HepG2 (cell line): ENCODE data around the gene NRL. TPM values are rescaled to one million over a fixed set of nuclear protein-coding genes. Genes with fewer than 3 reads are reported as not detected.

Source experiments
- FOXC1 ChIP-seq: sonication (generic); formaldehyde crosslinking; IDR thresholded peaks from 2 replicates; pipeline ENCODE4 v1.8.0; 2022; ENCODE audit warnings: mild to moderate bottlenecking, missing genetic modification reagents, borderline replicate concordance
- GATAD1 ChIP-seq: IDR thresholded peaks from 2 replicates; pipeline ENCODE4 v1.6.1; 2016; ENCODE audit warnings: missing genetic modification reagents, missing compliant biosample characterization
- NFE2L2 ChIP-seq: fragments of 150-350 bp; IDR thresholded peaks from 2 replicates; pipeline ENCODE4 v1.6.1; 2014; ENCODE audit warnings: low read length
- ONECUT2 ChIP-seq: sonication (generic); formaldehyde crosslinking; IDR thresholded peaks from 2 replicates; pipeline ENCODE4 v1.4.0; 2020; ENCODE audit warnings: missing genetic modification reagents
- PCBP1 ChIP-seq: fragments of 200-400 bp; formaldehyde crosslinking; IDR thresholded peaks from 2 replicates; pipeline ENCODE4 v1.6.1; 2017; ENCODE audit warnings: mild to moderate bottlenecking, low read depth, low read length, borderline replicate concordance
- PHF8 ChIP-seq: sonication (generic); formaldehyde crosslinking; IDR thresholded peaks from 2 replicates; pipeline ENCODE4 v1.5.0; 2020; ENCODE audit warnings: missing genetic modification reagents
- RARA ChIP-seq: IDR thresholded peaks from 2 replicates; pipeline ENCODE4 v1.6.1; 2016; ENCODE audit warnings: missing genetic modification reagents, missing compliant biosample characterization
- SETDB1 ChIP-seq: sonication (generic); formaldehyde crosslinking; IDR thresholded peaks from 2 replicates; pipeline ENCODE4 v1.5.1; 2020; ENCODE audit warnings: missing genetic modification reagents, mild to moderate bottlenecking, borderline replicate concordance
- TCF12 ChIP-seq, 2 experiments: fragments of 450-650 bp in 1 of 2; sonication (generic) in 1 of 2; formaldehyde crosslinking in 1 of 2; IDR thresholded peaks; 2 replicates each; pipeline versions ENCODE4 v1.6.1 to v1.8.0; 2017 to 2022; ENCODE audit warnings: antibody characterized with exemption in 1 of 2, mild to moderate bottlenecking in 1 of 2, missing genetic modification reagents in 1 of 2, moderate library complexity in 1 of 2
- U2AF2 ChIP-seq: fragments of 200-400 bp; formaldehyde crosslinking; IDR thresholded peaks from 2 replicates; pipeline ENCODE4 v1.6.1; 2017; ENCODE audit warnings: low read depth, mild to moderate bottlenecking, low read length
- ZMYM2 ChIP-seq: sonication (generic); formaldehyde crosslinking; IDR thresholded peaks from 2 replicates; pipeline ENCODE4 v1.8.0; 2022; ENCODE audit warnings: mild to moderate bottlenecking, missing genetic modification reagents
- ZNF10 ChIP-seq: sonication (generic); formaldehyde crosslinking; IDR thresholded peaks from 2 replicates; pipeline ENCODE4 v1.4.0; 2020; ENCODE audit warnings: mild to moderate bottlenecking, low read depth, missing genetic modification reagents, borderline replicate concordance
- ZNF180 ChIP-seq: sonication (generic); formaldehyde crosslinking; IDR thresholded peaks from 2 replicates; pipeline ENCODE4 v1.4.0; 2020; ENCODE audit warnings: low read depth, missing genetic modification reagents, borderline replicate concordance
- ZNF234 ChIP-seq: sonication (generic); formaldehyde crosslinking; conservative IDR thresholded peaks from 2 replicates; pipeline ENCODE4 v1.5.1; 2020; ENCODE audit warnings: mild to moderate bottlenecking, missing genetic modification reagents
- ZNF34 ChIP-seq: sonication (generic); formaldehyde crosslinking; IDR thresholded peaks from 2 replicates; pipeline ENCODE4 v1.4.0; 2020; ENCODE audit warnings: mild to moderate bottlenecking, missing genetic modification reagents, borderline replicate concordance
- ZNF382 ChIP-seq: sonication (generic); formaldehyde crosslinking; IDR thresholded peaks from 2 replicates; pipeline ENCODE4 v1.5.0; 2020; ENCODE audit warnings: missing genetic modification reagents, mild to moderate bottlenecking, borderline replicate concordance
- ZNF446 ChIP-seq: sonication (generic); formaldehyde crosslinking; IDR thresholded peaks from 2 replicates; pipeline ENCODE4 v1.5.0; 2020; ENCODE audit warnings: mild to moderate bottlenecking, missing genetic modification reagents
- ZNF484 ChIP-seq: sonication (generic); formaldehyde crosslinking; IDR thresholded peaks from 2 replicates; pipeline ENCODE4 v1.5.1; 2020; ENCODE audit warnings: mild to moderate bottlenecking, low read depth, missing genetic modification reagents, borderline replicate concordance
- ZNF547 ChIP-seq: sonication (generic); formaldehyde crosslinking; IDR thresholded peaks from 2 replicates; pipeline ENCODE4 v1.5.1; 2020; ENCODE audit warnings: mild to moderate bottlenecking, missing genetic modification reagents
- ZNF562 ChIP-seq: sonication (generic); formaldehyde crosslinking; IDR thresholded peaks from 2 replicates; pipeline ENCODE4 v1.8.0; 2022; ENCODE audit warnings: missing genetic modification reagents, borderline replicate concordance
- ZNF652 ChIP-seq: IDR thresholded peaks from 2 replicates; pipeline ENCODE4 v1.6.1; 2016; ENCODE audit warnings: low read depth, borderline replicate concordance
- ZNF747 ChIP-seq: sonication (generic); formaldehyde crosslinking; IDR thresholded peaks from 2 replicates; pipeline ENCODE4 v1.8.1; 2023; ENCODE audit warnings: missing genetic modification reagents, mild to moderate bottlenecking, borderline replicate concordance
- ZNF839 ChIP-seq: sonication (generic); formaldehyde crosslinking; IDR thresholded peaks from 2 replicates; pipeline ENCODE4 v1.4.0; 2020; ENCODE audit warnings: missing genetic modification reagents, mild to moderate bottlenecking, borderline replicate concordance
- ZSCAN22 ChIP-seq: sonication (generic); formaldehyde crosslinking; IDR thresholded peaks from 2 replicates; pipeline ENCODE4 v1.4.0; 2020; ENCODE audit warnings: mild to moderate bottlenecking, missing genetic modification reagents
- polyA plus RNA-seq, 8 experiments: library from polyadenylated mRNA; depleted of rRNA in 3 of 8; stranded (reverse) in 7 of 8; unstranded in 1 of 8; fragments of >200 nt; fragmentation: Illumina TruSeq in 4 of 8; extraction: Trizol in 4 of 8; gene quantifications; 2 replicates each; pipeline versions ENCODE4 v1.2.1 to v1.2.3, GENCODE V29; 2011 to 2016; ENCODE audit warnings: low read depth in 4 of 8, missing spikeins in 1 of 8, mixed read lengths in 1 of 8; ENCODE audit not compliant: insufficient read depth in 1 of 8
- total RNA-seq, 5 experiments: library from RNA; depleted of rRNA; stranded (reverse); fragments of >200 nt; fragmentation: Illumina TruSeq; extraction: Trizol; gene quantifications; 2 replicates each; pipeline ENCODE4 v1.2.3, GENCODE V29; 2016; ENCODE audit warnings: low read depth in 1 of 5
- TF ChIP-seq, protein P1 (sequence below): sonication (generic); formaldehyde crosslinking; IDR thresholded peaks from 2 replicates; pipeline ENCODE4 v1.5.1; 2020; ENCODE audit warnings: mild to moderate bottlenecking, missing genetic modification reagents, borderline replicate concordance
- TF ChIP-seq, protein P2 (sequence below): sonication (generic); formaldehyde crosslinking; IDR thresholded peaks from 2 replicates; pipeline ENCODE4 v1.5.0; 2020; ENCODE audit warnings: mild to moderate bottlenecking, missing genetic modification reagents

Gene NRL
- total and polyA plus RNA-seq, 2 of the 13 experiments (the other 11 are each of a cell fraction or from before 2014, with no cell fraction given), result 2.5 to 4.7 TPM

DNA sequence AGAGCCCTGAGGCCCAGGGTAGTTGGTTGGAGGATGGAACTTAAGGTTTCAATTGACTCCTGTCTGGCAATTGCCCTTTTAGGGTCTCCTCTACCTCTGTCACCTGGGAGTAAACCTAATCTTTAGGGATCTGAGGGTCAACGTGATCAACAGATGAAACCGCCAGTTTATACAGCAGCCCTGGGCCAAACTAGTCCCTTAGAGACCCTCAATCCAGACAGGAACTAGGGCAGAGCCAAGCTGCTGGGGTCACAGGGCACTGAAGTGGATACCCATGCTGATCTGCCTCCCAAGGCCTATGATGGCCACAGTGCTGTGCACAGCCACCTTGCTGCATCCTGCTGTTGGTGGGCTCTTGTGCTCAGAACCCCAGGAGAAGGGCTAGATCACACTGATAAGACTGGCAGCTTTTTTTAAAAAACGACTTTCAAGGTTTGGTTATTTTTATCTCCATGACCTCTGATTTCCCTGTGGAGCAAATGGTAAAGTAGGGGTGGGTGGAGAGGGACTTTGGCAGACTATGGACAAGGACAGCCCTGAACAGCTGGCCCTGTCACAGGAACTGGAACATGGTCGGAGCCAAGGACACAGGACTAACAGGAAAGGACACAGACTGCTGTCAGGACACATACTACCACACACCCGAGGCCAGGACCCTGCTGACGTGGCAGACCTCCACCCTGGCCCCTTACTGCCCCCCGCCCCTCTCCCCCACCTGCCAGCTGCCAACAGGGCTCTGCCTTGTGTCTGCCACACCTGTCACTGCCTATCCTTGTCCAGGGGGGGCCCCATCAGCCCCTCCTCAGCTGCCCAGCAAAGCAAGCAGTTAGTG, 16.2 kb upstream of the NRL start (continued):
- no peak for TF ChIP-seq U2AF2
- TF ChIP-seq TCF12 (IDR thresholded peaks at IDR 0.05), result no peak
- no peak for TF ChIP-seq TCF12 (CRISPR knock-in tag; IDR thresholded peaks at IDR 0.05)
- TF ChIP-seq, protein P1, sequence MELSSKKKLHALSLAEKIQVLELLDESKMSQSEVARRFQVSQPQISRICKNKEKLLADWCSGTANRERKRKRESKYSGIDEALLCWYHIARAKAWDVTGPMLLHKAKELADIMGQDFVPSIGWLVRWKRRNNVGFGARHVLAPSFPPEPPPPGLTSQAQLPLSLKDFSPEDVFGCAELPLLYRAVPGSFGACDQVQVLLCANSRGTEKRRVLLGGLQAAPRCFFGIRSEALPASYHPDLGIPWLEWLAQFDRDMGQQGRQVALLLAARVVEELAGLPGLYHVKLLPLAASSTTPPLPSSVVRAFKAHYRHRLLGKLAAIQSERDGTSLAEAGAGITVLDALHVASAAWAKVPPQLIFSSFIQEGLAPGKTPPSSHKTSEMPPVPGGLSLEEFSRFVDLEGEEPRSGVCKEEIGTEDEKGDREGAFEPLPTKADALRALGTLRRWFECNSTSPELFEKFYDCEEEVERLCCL (CRISPR knock-in tag), result no peak
- TF ChIP-seq RARA (CRISPR knock-in tag), result peak; percentile 91
- TF ChIP-seq ZMYM2 (CRISPR knock-in tag), result 0 out of 2 replicates have a peak, but pooled peaks have one; percentile 31
- TF ChIP-seq ZNF180 (CRISPR knock-in tag), result no peak
- TF ChIP-seq ZNF839 (CRISPR knock-in tag), result peak; percentile 53; the same call in 1 of the 2 replicates
- TF ChIP-seq ZNF234, result no peak; the same call in 1 of the 2 replicates
- no peak for TF ChIP-seq FOXC1 (CRISPR knock-in tag)
- TF ChIP-seq ZNF10 (CRISPR knock-in tag), result no peak
- TF ChIP-seq ZNF562, result no peak
- no peak for TF ChIP-seq ZNF484 (CRISPR knock-in tag)
- TF ChIP-seq PHF8 (CRISPR knock-in tag), result peak; percentile 17; the same call in 1 of the 2 replicates
- peak; percentile 85; the same call in 1 of the 2 replicates for TF ChIP-seq ZNF747
- no peak for TF ChIP-seq ZNF34 (CRISPR knock-in tag)
- no peak for TF ChIP-seq NFE2L2
- 0 out of 2 replicates have a peak, but pooled peaks have one; percentile 34 for TF ChIP-seq PCBP1
- TF ChIP-seq ZSCAN22 (CRISPR knock-in tag), result no peak
- TF ChIP-seq SETDB1, result no peak
- peak; percentile 62 for TF ChIP-seq ZNF547 (CRISPR knock-in tag)
- TF ChIP-seq, protein P2, sequence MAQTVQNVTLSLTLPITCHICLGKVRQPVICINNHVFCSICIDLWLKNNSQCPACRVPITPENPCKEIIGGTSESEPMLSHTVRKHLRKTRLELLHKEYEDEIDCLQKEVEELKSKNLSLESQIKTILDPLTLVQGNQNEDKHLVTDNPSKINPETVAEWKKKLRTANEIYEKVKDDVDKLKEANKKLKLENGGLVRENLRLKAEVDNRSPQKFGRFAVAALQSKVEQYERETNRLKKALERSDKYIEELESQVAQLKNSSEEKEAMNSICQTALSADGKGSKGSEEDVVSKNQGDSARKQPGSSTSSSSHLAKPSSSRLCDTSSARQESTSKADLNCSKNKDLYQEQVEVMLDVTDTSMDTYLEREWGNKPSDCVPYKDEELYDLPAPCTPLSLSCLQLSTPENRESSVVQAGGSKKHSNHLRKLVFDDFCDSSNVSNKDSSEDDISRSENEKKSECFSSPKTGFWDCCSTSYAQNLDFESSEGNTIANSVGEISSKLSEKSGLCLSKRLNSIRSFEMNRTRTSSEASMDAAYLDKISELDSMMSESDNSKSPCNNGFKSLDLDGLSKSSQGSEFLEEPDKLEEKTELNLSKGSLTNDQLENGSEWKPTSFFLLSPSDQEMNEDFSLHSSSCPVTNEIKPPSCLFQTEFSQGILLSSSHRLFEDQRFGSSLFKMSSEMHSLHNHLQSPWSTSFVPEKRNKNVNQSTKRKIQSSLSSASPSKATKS (CRISPR knock-in tag), result no peak
- no peak for TF ChIP-seq ZNF446 (CRISPR knock-in tag)
- no peak for TF ChIP-seq ONECUT2 (CRISPR knock-in tag)
- TF ChIP-seq ZNF652 (CRISPR knock-in tag), result no peak
- TF ChIP-seq ZNF382 (CRISPR knock-in tag), result no peak
- TF ChIP-seq GATAD1, result 0 out of 2 replicates have a peak, but pooled peaks have one; percentile 28
